ENCODE data around the gene DLG5.

DNA sequence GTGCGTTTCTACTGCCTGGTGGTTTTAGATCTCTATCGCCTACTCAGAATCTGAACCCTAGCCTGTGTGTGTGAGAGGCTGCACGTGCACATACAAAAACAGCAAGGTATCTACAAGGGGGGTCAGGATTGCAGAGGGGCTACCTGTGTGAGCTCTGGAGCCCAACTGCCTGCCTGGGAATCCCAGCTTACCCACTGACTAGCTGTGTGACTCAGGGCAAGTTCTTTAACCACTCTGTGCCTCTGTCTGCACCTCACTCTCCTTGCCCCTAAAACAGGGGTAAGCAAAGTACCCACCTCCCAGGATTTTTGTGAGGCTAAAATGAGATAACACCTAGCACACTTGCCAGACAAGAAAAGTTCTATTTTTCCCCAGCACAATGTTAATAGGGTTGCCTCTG lies 32.5 kb downstream of the DLG5 start:
- TF ChIP-seq, protein P1, sequence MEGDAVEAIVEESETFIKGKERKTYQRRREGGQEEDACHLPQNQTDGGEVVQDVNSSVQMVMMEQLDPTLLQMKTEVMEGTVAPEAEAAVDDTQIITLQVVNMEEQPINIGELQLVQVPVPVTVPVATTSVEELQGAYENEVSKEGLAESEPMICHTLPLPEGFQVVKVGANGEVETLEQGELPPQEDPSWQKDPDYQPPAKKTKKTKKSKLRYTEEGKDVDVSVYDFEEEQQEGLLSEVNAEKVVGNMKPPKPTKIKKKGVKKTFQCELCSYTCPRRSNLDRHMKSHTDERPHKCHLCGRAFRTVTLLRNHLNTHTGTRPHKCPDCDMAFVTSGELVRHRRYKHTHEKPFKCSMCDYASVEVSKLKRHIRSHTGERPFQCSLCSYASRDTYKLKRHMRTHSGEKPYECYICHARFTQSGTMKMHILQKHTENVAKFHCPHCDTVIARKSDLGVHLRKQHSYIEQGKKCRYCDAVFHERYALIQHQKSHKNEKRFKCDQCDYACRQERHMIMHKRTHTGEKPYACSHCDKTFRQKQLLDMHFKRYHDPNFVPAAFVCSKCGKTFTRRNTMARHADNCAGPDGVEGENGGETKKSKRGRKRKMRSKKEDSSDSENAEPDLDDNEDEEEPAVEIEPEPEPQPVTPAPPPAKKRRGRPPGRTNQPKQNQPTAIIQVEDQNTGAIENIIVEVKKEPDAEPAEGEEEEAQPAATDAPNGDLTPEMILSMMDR (IDR thresholded peaks at IDR 0.05): no peak
- no peak for TF ChIP-seq POLR2AphosphoS5 (IDR thresholded peaks at IDR 0.05)
